Esophagus muscularis mucosa (tissue), 3 donors: ENCODE data around the gene TLK2.
"Not testable (repeated sequence)": the region's sequence is repeated elsewhere in the genome, so short reads cannot be mapped to it uniquely, and the experiment has no call there.

Experiments
- POLR2A ChIP-seq: fragments of 450-650 bp; IDR thresholded peaks from one replicate; pipeline ENCODE4 v1.6.1; 2017; ENCODE audit warnings: antibody characterized with exemption, moderate library complexity, mild to moderate bottlenecking, low read depth
- POLR2AphosphoS5 ChIP-seq, 2 donors: sonication (generic); formaldehyde crosslinking; IDR thresholded peaks; one replicate each; pipeline ENCODE4 v1.6.1; 2017; ENCODE audit warnings: antibody characterized with exemption in 2 of 2
- TF ChIP-seq, protein P1 (sequence below), 3 experiments: fragments of 200-600 bp in 2 of 3; fragments of 450-650 bp in 1 of 3; sonication (generic) in 2 of 3; IDR thresholded peaks; one replicate each; pipeline ENCODE4 v1.5.1; 2017 to 2019; ENCODE audit warnings: antibody characterized with exemption in 3 of 3, mild to moderate bottlenecking in 2 of 3, moderate library complexity in 1 of 3

DNA sequence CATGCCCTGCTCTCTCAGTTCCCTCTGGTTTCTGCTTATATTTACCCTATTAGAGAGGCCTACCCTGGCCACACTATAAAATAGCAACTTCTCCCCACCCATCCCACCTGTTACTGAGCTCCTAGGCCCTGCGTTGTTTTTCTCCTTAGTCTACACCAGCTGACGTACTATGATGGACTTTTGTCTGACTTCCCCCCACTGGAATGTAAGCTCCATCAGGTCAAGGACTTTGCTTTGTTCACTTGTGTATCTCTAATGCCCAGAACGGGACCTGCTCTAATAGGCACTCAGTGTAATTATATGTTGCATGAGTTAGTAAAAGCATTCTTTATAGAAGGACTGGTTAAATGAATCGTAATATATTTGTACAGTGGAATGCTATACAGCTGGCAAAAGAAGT is 62.4 kb downstream of the TLK2 start:
- TF ChIP-seq, protein P1, sequence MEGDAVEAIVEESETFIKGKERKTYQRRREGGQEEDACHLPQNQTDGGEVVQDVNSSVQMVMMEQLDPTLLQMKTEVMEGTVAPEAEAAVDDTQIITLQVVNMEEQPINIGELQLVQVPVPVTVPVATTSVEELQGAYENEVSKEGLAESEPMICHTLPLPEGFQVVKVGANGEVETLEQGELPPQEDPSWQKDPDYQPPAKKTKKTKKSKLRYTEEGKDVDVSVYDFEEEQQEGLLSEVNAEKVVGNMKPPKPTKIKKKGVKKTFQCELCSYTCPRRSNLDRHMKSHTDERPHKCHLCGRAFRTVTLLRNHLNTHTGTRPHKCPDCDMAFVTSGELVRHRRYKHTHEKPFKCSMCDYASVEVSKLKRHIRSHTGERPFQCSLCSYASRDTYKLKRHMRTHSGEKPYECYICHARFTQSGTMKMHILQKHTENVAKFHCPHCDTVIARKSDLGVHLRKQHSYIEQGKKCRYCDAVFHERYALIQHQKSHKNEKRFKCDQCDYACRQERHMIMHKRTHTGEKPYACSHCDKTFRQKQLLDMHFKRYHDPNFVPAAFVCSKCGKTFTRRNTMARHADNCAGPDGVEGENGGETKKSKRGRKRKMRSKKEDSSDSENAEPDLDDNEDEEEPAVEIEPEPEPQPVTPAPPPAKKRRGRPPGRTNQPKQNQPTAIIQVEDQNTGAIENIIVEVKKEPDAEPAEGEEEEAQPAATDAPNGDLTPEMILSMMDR (IDR thresholded peaks at IDR 0.05): not testable (repeated sequence)
- TF ChIP-seq POLR2A; POLR2AphosphoS5 (IDR thresholded peaks at IDR 0.05): not testable (repeated sequence)
